IMR-90 (cell line): Measurements from ENCODE around the gene ULBP2. TPM values are rescaled to one million over a fixed set of nuclear protein-coding genes. Genes with fewer than 3 reads are reported as not detected.

Experiments used
- ATAC-seq: fragments of 200-7000 bp; cut with Tn5 transposase; 2 replicates; pipeline ENCODE4 v1.9.1; 2020; ENCODE audit warnings: low read depth, mild to moderate bottlenecking, moderate library complexity
- BruUV-seq: library from RNA; stranded (reverse); fragments of 400-500 nt; replicated peaks from 2 replicates; lab custom pipeline; 2021; lab: Mats Ljungman, UMichigan
- CTCF ChIA-PET: fragments of 300-600 bp; formaldehyde crosslinking; extraction: SDS; loops from one replicate; lab custom pipeline; 2021; ENCODE audit warnings: antibody characterized with exemption; lab: Yijun Ruan, JAX
- POLR2A ChIA-PET: fragments of 300-600 bp; sonication (Branson Sonifier 250); formaldehyde crosslinking; loops from one replicate; lab custom pipeline; 2022; ENCODE audit warnings: antibody characterized with exemption; ENCODE audit not compliant: unreplicated experiment; lab: Charles Lee
- DNase-seq: peaks from one replicate; pipeline ENCODE4 v3.0.0; 2013
- H2AFZ ChIP-seq: replicated peaks from 2 replicates; pipeline ENCODE3; 2013; ENCODE audit warnings: low read length, mild to moderate bottlenecking; ENCODE audit not compliant: poor library complexity
- H2AK5ac ChIP-seq: 2 replicates; pipeline ENCODE4 v1.6.1; 2013; ENCODE audit warnings: low read depth, low read length, inconsistent platforms
- H2AK9ac ChIP-seq: replicated peaks from 2 replicates; pipeline ENCODE3; 2013; ENCODE audit warnings: mild to moderate bottlenecking, low read depth, low read length, moderate library complexity; ENCODE audit not compliant: poor library complexity
- H2BK120ac ChIP-seq: 2 replicates; pipeline ENCODE4 v1.6.1; 2013; ENCODE audit warnings: low read depth, low read length, inconsistent platforms
- H2BK15ac ChIP-seq: 3 replicates; pipeline ENCODE4 v1.6.1; 2013; ENCODE audit warnings: low read depth, low read length, inconsistent platforms
- H2BK20ac ChIP-seq: 2 replicates; pipeline ENCODE4 v1.6.1; 2013; ENCODE audit warnings: low read depth, mild to moderate bottlenecking, inconsistent platforms, low read length, moderate library complexity
- H2BK5ac ChIP-seq: 2 replicates; pipeline ENCODE4 v1.6.1; 2013; ENCODE audit warnings: mild to moderate bottlenecking, low read depth, low read length, inconsistent platforms; ENCODE audit not compliant: poor library complexity, severe bottlenecking
- H3K14ac ChIP-seq: replicated peaks from 2 replicates; pipeline ENCODE4 v1.6.1; 2013; ENCODE audit warnings: low read depth, low read length, inconsistent platforms
- H3K18ac ChIP-seq: 2 replicates; pipeline ENCODE4 v1.6.1; 2013; ENCODE audit warnings: low read depth, low read length, control low read depth
- H3K23ac ChIP-seq: 2 replicates; pipeline ENCODE4 v1.6.1; 2013; ENCODE audit warnings: low read depth, low read length, inconsistent platforms
- H3K27ac ChIP-seq: 2 replicates; pipeline ENCODE4 v1.5.1; 2013; ENCODE audit warnings: mild to moderate bottlenecking, control low read depth, low read length; ENCODE audit not compliant: insufficient read depth
- H3K27me3 ChIP-seq: 2 replicates; pipeline ENCODE4 v1.6.1; 2013; ENCODE audit warnings: low read length; ENCODE audit not compliant: control insufficient read depth, insufficient read depth
- H3K36me3 ChIP-seq: 2 replicates; pipeline ENCODE4 v1.6.1; 2013; ENCODE audit warnings: low read length, mixed read lengths; ENCODE audit not compliant: control insufficient read depth, insufficient read depth
- H3K4ac ChIP-seq: 2 replicates; pipeline ENCODE4 v1.6.1; 2013; ENCODE audit warnings: low read depth, low read length, inconsistent platforms
- H3K4me1 ChIP-seq: 2 replicates; pipeline ENCODE4 v1.6.1; 2013; ENCODE audit warnings: low read length, mixed read lengths; ENCODE audit not compliant: control insufficient read depth, insufficient read depth
- H3K4me2 ChIP-seq: 2 replicates; pipeline ENCODE4 v1.6.1; 2013; ENCODE audit warnings: low read depth, mild to moderate bottlenecking, control low read depth, low read length, moderate library complexity
- H3K4me3 ChIP-seq: 2 replicates; pipeline ENCODE4 v1.5.1; 2013; ENCODE audit warnings: low read depth, mild to moderate bottlenecking, control low read depth, low read length, moderate library complexity; ENCODE audit not compliant: insufficient read depth
- H3K56ac ChIP-seq: 2 replicates; pipeline ENCODE4 v1.6.1; 2013; ENCODE audit warnings: low read length, inconsistent platforms; ENCODE audit not compliant: insufficient read depth; ENCODE audit errors: extremely low read depth
- H3K79me1 ChIP-seq, 2 experiments: 2 replicates each; pipeline ENCODE4 v1.6.1; 2013; ENCODE audit warnings: low read length in 2 of 2, inconsistent platforms in 1 of 2, low read depth in 1 of 2
- H3K9ac ChIP-seq: 2 replicates; pipeline ENCODE4 v1.6.1; 2013; ENCODE audit warnings: low read depth, low read length, control low read depth
- H3K9me1 ChIP-seq: 2 replicates; pipeline ENCODE4 v1.6.1; 2013; ENCODE audit warnings: low read length, inconsistent platforms; ENCODE audit not compliant: insufficient read depth
- H3K9me3 ChIP-seq: 2 replicates; pipeline ENCODE4 v1.6.1; 2013; ENCODE audit warnings: low read length; ENCODE audit not compliant: control insufficient read depth, insufficient read depth
- H4K20me1 ChIP-seq: 2 replicates; pipeline ENCODE4 v1.6.1; 2013; ENCODE audit warnings: low read length, inconsistent platforms; ENCODE audit not compliant: insufficient read depth
- H4K5ac ChIP-seq: 2 replicates; pipeline ENCODE4 v1.6.1; 2013; ENCODE audit warnings: mild to moderate bottlenecking, low read depth, low read length, control low read depth
- H4K8ac ChIP-seq, 2 experiments: 2 replicates each; pipeline ENCODE4 v1.6.1; 2013; ENCODE audit warnings: low read depth in 2 of 2, low read length in 2 of 2, control low read depth in 1 of 2, inconsistent platforms in 1 of 2
- H4K91ac ChIP-seq: 2 replicates; pipeline ENCODE4 v1.6.1; 2013; ENCODE audit warnings: low read depth, low read length, inconsistent platforms; ENCODE audit not compliant: insufficient read depth
- FOS ChIP-seq: fragments of 150-350 bp; IDR thresholded peaks from 2 replicates; pipeline ENCODE4 v1.6.1; 2016; ENCODE audit warnings: low read depth, low read length
- MAFK ChIP-seq: IDR thresholded peaks from 2 replicates; pipeline ENCODE4 v1.6.1; 2012; ENCODE audit warnings: low read depth, low read length, improper control_type of control experiment
- NFE2L2 ChIP-seq: fragments of 150-350 bp; IDR thresholded peaks from 2 replicates; pipeline ENCODE4 v1.6.1; 2016; ENCODE audit warnings: low read depth, mild to moderate bottlenecking, low read length
- RCOR1 ChIP-seq: IDR thresholded peaks from 2 replicates; pipeline ENCODE4 v1.6.1; 2012; ENCODE audit warnings: mild to moderate bottlenecking, low read length, improper control_type of control experiment; ENCODE audit not compliant: insufficient replicate concordance
- RFX5 ChIP-seq: IDR thresholded peaks from 2 replicates; pipeline ENCODE4 v1.8.0; 2012; ENCODE audit warnings: low read depth, mild to moderate bottlenecking, low read length, moderate library complexity
- WGBS, 2 experiments: methylation state at CpG; one replicate each; pipeline versions ENCODE4 v1.1.5 to v1.1.7; 2013; ENCODE audit warnings: missing lambda C conversion rate in 2 of 2; ENCODE audit not compliant: insufficient read length in 1 of 2; ENCODE audit errors: extremely low coverage in 2 of 2; 5-methylcytosine and 5-hydroxymethylcytosine counted together
- dilution Hi-C: fragments of 300-500 bp; cut with HindIII; formaldehyde crosslinking; loops from one replicate; pipeline ENCODE4 v1.14.3; 2018; ENCODE audit warnings: low sequenced_read_pairs; ENCODE audit not compliant: unreplicated experiment
- in situ Hi-C: fragments of 300-500 bp; cut with MboI; formaldehyde crosslinking; loops from 3 replicates; pipeline ENCODE4 v1.14.3; 2019; ENCODE audit warnings: low sequenced_read_pairs, inconsistent platforms, mixed read lengths
- intact Hi-C: fragments of 100-400 bp; cut with micrococcal nuclease; formaldehyde crosslinking; loops from 2 replicates; pipeline ENCODE4 v1.10.0; 2022
- polyA plus RNA-seq, 3 experiments: library from polyadenylated mRNA; depleted of rRNA; stranded (reverse); fragments of >200 nt; gene quantifications; 2 replicates each; pipeline ENCODE4 v1.2.3, GENCODE V29; 2012; ENCODE audit warnings: low replicate concordance in 1 of 3
- total RNA-seq: library from RNA; depleted of rRNA; stranded (reverse); fragments of >200 nt; gene quantifications from 2 replicates; pipeline ENCODE4 v1.2.3, GENCODE V29; 2012
- TF ChIP-seq, protein P1 (sequence below): conservative IDR thresholded peaks from 2 replicates; pipeline ENCODE4 v1.5.1; 2012; ENCODE audit warnings: mild to moderate bottlenecking, low read depth, low read length, improper control_type of control experiment

ULBP2 gene
- total and polyA plus RNA-seq, 2 of the 4 experiments (the other 2 are of a cell fraction): 7.9 to 16.2 TPM

DNA sequence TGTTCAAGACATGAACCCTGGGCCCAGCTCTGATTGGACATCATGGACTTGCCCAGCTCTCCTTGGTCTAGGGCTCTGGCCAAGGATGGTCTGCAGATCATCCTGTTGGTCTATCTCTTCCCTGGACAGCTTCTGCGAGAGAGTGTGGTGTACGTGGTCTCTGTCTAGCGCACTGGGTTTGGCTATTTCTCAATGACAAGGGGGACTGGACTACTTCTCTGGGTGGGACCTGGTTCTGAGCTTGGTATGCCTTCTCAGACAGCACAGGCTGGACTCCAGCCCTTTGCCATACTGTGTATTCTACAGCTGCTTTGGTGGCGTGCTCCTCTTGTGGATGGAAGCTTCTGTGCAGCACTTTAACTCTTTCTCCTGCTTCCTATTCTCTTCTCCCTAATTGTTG lies 35.4 kb upstream of the ULBP2 start:
- no peak overlapping the region for H2BK120ac ChIP-seq
- H4K91ac ChIP-seq: no peak overlapping the region
- H3K4me2 ChIP-seq: no peak overlapping the region
- H3K27me3 ChIP-seq: peaks cover 12% of the 10 kb centered on the region
- H3K4me3 ChIP-seq: no peak overlapping the region
- H3K9me1 ChIP-seq: no peaks in the 10 kb centered on the region
- CTCF ChIA-PET: no interaction called here
- no peaks in the 10 kb centered on the region for H3K79me1 ChIP-seq
- no peak overlapping the region for H2AFZ ChIP-seq
- no peak for DNase-seq
- H3K23ac ChIP-seq: no peak overlapping the region
- WGBS, 2 experiments: 96% methylated on average over 3 of the region's 4 CpGs; no CpG with 5 or more reads in 1 of the 2 experiments
- POLR2A ChIA-PET: no interaction called here
- no peak overlapping the region for H3K14ac ChIP-seq
- H3K4ac ChIP-seq: no peak overlapping the region
- H2BK20ac ChIP-seq: no peak overlapping the region
- H2AK9ac ChIP-seq: no peak overlapping the region
- H3K9me3 ChIP-seq: peaks cover 12% of the 10 kb centered on the region
- H2AK5ac ChIP-seq: no peak overlapping the region
- no peak overlapping the region for H3K18ac ChIP-seq
- H4K20me1 ChIP-seq: no peaks in the 10 kb centered on the region
- H3K27ac ChIP-seq: no peak overlapping the region
- no peak overlapping the region for H3K56ac ChIP-seq
- H3K4me1 ChIP-seq: no peaks in the 10 kb centered on the region
- H2BK5ac ChIP-seq: no peak overlapping the region
- BruUV-seq: no TSS peak
- no peak overlapping the region for H3K9ac ChIP-seq
- in situ Hi-C loops: no loop called here
- no peak for TF ChIP-seq MAFK
- no peak for TF ChIP-seq RCOR1
- TF ChIP-seq, protein P1, sequence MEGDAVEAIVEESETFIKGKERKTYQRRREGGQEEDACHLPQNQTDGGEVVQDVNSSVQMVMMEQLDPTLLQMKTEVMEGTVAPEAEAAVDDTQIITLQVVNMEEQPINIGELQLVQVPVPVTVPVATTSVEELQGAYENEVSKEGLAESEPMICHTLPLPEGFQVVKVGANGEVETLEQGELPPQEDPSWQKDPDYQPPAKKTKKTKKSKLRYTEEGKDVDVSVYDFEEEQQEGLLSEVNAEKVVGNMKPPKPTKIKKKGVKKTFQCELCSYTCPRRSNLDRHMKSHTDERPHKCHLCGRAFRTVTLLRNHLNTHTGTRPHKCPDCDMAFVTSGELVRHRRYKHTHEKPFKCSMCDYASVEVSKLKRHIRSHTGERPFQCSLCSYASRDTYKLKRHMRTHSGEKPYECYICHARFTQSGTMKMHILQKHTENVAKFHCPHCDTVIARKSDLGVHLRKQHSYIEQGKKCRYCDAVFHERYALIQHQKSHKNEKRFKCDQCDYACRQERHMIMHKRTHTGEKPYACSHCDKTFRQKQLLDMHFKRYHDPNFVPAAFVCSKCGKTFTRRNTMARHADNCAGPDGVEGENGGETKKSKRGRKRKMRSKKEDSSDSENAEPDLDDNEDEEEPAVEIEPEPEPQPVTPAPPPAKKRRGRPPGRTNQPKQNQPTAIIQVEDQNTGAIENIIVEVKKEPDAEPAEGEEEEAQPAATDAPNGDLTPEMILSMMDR: no peak
- no peak for TF ChIP-seq FOS
- TF ChIP-seq RFX5: no peak
- no peak for TF ChIP-seq NFE2L2
- dilution Hi-C loops: no loop called here
- no peak overlapping the region for H4K5ac ChIP-seq
- no peaks in the 10 kb centered on the region for H3K36me3 ChIP-seq
- no peak overlapping the region for H4K8ac ChIP-seq
- intact Hi-C loops: no loop called here
- H2BK15ac ChIP-seq: no peak overlapping the region
- ATAC-seq: no peak
